GM10847 (cell line): ENCODE data around the gene SORBS1.

Experiments used
- POLR2A ChIP-seq: IDR thresholded peaks from 2 replicates; pipeline ENCODE4 v1.6.1; 2011; ENCODE audit not compliant: insufficient read length; ENCODE audit errors: extremely low read depth

The SORBS1 gene

DNA sequence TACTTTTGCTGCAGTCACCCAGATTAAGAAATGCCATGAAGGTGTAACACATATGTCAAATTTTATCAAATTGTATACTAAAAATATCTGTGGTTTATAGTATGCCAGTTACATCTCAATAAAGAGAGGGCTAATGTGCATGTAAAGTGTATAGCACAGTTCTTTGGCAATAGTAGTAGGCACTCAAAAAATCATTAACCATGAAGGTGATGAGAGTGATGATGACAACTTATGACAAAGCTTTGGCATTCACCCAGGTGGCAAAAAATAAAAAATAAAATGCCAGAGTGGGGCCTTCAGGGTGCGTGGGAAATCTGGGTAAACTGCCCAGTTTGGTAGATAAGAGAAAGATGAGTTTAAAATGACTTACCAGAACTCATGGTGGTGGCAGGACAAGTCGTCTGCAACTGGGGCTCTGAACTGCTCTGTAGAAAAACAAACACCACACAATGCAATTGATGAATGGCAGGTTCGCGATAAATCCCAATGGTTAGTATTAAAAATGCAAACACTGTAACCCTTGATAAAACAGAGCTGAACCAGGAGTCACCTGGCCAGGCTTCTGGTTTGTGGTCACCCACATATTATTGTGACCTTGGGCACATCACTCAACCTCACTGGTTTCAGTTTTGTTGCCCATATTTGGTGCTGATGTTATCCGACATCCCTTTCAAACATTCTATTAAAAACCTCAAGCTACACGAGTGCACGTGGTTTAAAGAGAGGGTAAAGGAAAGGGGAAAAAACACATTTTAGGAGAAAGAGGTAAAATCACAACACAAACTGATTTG, 120.2 kb downstream of the SORBS1 start:
- no peak for TF ChIP-seq POLR2A

DNA sequence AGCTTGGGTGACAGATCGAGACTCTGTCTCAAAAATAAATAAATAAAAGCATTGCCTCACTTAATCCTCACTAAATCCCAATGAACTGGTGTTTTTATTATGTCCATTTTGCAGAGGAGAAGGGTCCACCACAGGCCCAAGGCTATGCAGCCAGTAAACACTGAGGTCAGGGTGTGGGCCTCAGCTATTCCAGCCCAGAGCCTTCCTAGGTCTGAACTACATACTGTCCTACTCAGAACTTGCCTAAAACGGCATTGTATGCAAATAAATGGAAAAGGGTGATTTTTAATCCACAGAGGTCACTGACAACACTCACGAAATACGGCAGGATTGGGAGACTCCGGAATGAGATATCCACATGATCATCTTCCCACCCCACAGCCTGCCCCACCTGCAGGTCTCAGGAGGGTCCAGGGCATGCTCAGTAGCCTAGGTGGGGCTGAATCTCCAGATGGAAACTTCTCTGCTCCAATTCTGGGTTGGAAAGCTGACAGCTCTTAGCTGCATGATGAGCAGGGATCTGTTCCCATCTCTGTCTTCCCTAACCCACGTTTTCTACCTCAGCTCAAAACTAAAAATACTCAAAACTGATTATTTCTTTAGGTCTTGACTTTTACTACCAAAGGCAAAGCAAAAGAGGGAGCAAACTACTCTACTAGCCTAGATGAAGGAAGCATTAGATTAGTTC, 121.0 kb downstream of the SORBS1 start:
- no peak for TF ChIP-seq POLR2A

DNA sequence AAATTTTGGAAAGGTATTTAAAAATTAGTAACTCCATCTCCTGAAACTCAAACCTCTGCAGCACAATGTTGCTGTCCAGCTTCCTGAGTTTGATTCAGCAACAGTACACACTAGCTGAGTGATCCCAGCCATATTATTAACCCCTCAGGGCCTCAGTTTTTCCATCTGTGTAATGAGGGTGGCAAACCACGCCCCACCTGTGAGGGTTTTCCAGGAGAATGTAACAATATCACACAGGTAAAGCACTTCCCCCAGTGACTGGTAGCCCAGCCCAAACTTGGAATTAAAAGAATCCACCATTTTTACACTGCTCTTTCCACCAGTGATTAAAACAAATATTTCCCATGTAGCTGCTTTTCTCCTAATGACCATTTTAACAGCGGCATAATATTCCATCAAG, 122.4 kb downstream of the SORBS1 start:
- no peak for TF ChIP-seq POLR2A

DNA sequence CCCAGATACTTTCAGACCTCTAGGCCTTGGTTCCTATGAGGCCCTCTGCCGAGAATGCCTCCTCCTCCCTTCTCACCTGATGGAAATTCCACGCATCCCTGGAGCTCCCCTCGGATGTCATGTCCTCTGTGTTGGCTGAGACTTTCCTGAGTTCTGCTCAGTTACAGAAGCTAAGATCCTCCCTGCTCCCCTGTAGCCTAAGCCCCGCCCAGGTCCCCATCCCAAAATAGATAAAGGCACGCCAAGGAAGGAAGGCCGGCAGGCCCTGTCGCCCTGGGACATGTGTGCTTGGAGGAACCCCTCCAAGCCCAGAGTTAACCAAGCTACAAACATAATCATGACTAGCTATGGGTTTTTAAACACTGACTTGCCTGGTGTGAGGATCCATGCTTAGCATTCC, 123.5 kb downstream of the SORBS1 start:
- TF ChIP-seq POLR2A = no peak

DNA sequence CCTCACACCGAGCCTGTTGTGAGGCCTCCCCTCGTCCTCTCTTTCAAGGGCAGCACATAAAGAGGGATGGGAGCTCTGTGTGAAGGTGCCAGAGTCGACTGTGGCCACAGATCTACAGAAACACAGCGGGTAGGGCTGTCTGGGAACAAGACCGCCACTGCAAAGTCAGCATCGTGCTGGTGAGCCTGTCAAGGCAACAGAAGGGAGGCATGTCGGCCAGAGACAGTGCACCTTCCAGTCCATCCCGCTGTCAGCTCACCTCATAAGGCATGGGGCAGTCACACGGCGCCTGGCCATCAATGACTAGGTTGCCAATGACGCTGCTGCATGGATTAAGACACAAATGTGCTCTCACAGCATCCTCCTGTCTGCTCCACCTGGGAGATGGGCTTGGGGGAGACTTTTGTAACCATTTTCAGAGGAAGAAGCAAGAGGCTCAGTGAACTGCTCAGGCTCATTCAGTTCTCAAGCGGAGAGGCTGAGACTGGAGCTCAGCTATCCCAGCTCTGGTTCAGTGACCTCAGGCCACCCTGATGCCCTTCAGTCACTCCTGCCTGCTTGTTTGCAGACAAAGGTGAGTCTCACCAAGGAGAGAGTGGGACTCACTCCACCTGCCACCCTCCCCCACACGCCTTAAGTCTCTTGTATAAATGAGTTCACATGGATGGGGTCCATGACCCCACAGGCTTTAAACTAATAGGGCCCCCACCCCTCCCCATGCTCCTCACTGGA, 125.5 kb downstream of the SORBS1 start:
- no peak for TF ChIP-seq POLR2A

- no peak for TF ChIP-seq POLR2A
Measured at GRCh38 chr10:95434583-95434982, 126.6 kb downstream of the SORBS1 start.

DNA sequence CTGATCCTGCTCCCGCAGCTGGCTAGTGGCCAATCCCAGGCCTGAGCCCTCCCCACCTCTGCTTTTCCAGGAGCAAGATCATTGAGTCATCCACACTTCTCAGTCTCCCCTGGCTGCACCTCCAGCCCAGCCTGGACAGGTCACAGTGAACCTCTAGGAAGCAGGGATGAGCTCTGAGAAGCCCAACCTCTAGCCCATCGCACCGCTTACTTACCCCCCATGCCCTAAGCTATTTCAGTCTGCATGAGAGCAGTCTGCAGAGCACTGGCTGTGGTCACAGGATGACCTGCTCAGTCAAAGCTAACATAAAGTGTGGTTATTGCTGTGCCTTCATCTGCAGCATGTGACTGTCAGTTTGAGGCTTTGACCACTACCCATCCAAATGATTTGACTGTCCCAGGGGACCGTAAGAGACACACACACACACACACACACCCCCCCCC, 129.2 kb downstream of the SORBS1 start:
- no peak for TF ChIP-seq POLR2A

DNA sequence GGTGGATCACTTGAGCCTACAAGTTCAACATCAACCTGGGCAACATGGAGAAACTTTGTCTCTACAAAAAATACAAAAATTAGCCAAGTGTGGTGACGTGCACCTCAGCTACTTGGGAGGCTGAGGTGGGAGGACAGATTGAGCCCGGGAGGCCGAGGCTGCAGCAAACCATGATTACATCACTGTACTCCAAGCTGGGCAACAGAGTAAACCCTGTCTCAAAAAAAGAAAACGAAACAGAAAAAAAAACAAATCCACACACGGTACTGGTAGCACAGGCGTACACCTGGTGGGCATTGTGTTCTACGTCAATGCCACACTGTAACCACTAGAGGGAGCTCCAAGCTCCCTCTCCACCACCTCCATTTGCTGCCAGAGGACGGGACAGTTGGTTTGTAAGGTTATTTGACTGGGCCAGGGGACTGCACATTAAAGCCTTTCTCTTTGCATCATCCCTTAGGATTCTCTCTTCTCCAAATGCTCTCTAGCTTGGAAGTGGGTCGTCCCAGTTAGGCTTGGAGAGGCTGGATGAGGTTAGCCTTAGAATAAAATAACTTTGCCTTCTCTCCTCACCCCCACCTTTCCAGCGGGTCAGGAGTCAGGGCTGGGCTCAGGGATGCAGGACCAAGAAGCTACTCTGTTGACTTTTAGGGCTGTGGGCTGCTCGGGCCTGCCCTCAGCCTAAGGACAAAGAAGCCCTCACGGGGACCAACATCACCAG, 130.8 kb downstream of the SORBS1 start:
- no peak for TF ChIP-seq POLR2A

GRCh38 chr10:95429639-95430038, 131.5 kb downstream of the SORBS1 start:
- no peak for TF ChIP-seq POLR2A

DNA sequence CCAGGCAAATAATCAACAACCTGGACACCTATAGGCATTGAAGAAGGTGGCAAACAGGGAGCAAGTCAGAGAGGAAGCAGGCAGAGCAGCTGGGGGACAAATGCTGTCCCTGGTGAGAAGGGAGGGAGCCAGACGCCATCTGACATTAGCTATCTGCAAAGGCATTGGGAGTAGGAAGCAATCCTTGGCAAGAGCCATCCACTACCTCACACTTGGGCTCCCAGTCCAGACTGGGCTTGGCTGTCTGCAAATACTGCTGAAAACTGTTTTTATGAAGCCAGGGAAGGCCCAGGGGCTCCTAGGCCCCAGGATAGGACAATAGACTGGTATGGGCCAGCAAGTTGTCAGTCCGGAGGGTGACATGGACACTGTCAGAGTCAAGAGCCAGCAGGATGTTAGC, 132.5 kb downstream of the SORBS1 start:
- TF ChIP-seq POLR2A = no peak

- no peak for TF ChIP-seq POLR2A
Measured at GRCh38 chr10:95426482-95426881, 134.7 kb downstream of the SORBS1 start.

DNA sequence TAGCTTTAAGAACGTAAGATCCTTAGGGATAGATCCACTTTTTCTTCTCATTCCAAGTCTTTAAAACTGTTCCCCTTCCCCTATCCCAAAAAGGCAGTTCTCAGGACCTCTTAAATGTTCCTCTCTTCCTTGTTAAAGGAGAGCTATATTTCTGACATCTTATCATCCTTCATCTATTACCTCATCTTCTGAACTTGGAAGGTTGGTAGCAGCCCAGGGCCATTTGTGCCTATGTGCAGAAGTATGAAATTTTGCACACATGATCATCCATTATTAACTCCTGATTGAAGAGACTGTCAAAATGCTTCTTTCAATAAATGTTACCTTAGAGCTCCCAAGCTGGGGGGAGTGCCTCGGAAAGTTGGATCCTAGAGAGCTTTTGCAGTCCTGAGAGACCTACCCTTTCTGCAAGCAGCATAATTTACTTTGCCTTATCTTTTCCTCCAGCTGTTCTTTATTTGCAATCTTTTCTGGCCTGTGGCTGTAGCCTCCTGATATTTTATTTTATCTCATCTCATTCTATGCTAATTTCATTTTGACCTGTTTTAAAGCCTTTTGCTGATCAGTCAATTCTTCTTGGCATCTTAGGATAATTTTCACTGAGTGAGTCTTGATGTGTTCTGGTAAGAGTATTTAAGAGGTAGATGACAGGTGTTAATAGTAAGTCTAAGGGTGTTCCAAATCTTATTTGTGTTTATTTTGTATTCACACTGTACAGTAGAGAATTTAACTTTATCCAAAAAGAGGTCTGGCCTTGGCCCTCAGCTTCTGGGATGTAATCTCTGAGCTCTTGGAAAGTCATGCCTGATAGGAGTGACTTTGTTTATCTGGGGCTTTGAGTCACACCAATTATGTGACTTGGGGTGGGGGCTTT, 135.3 kb downstream of the SORBS1 start:
- no peak for TF ChIP-seq POLR2A

- TF ChIP-seq POLR2A = no peak
Measured at GRCh38 chr10:95423164-95424005, 137.8 kb downstream of the SORBS1 start.
